ENCODE results near the gene SREK1. TPM values are rescaled to one million over a fixed set of nuclear protein-coding genes. Genes with fewer than 3 reads are reported as not detected.

The SREK1 gene
- 100 to 1,000 TPM in 1 of 4 donors, 10 to 100 TPM in 3; 87.9 to 130 (median 93.0) TPM for total RNA-seq

DNA sequence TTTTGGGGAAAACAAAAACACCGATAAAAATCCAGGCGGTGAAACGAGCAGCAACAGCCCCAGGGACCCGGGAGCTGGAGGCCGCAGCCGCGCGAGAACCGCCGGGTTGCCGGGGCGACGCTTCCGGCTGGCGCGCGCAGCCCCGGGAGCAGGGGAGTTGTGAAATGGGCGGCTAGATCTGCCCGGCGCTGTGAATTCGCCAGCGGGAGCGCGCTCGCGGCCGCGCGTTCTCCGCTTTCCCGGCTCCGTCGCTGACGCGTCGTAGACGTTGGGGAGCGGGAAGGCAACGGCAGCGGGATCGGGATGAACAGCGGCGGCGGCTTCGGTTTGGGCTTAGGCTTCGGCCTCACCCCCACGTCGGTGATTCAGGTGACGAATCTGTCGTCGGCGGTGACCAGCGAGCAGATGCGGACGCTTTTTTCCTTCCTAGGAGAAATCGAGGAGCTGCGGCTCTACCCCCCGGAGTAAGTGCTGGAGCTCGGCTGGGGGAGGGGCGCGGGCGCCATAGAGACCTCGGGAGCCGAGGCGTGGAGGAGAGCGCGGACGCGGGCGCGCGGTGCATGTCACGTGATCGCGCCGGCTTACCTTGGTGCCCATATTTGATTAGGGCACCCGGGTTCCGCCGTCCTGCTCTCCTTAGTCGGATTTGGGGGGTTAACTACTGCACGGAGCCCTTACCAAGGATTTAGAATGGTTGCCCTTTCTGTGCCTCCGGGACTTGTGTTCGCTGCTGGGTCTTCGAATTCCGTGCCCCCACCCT is at the start of gene SREK1:
Gene SREK1, plus strand, starts transcription at position 227 of the 760 bp plus-strand sequence. Its CDS starts 77 bp downstream, at position 304.
- TF ChIP-seq, protein P1, sequence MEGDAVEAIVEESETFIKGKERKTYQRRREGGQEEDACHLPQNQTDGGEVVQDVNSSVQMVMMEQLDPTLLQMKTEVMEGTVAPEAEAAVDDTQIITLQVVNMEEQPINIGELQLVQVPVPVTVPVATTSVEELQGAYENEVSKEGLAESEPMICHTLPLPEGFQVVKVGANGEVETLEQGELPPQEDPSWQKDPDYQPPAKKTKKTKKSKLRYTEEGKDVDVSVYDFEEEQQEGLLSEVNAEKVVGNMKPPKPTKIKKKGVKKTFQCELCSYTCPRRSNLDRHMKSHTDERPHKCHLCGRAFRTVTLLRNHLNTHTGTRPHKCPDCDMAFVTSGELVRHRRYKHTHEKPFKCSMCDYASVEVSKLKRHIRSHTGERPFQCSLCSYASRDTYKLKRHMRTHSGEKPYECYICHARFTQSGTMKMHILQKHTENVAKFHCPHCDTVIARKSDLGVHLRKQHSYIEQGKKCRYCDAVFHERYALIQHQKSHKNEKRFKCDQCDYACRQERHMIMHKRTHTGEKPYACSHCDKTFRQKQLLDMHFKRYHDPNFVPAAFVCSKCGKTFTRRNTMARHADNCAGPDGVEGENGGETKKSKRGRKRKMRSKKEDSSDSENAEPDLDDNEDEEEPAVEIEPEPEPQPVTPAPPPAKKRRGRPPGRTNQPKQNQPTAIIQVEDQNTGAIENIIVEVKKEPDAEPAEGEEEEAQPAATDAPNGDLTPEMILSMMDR (IDR thresholded peaks at IDR 0.05; ENCODE audit: low read depth), result no peak

GRCh38 chr5:66100851-66101250 is 43.2 kb upstream of the SREK1 start:
- TF ChIP-seq, protein P1 (IDR thresholded peaks at IDR 0.05; ENCODE audit: low read depth), result no peak

DNA sequence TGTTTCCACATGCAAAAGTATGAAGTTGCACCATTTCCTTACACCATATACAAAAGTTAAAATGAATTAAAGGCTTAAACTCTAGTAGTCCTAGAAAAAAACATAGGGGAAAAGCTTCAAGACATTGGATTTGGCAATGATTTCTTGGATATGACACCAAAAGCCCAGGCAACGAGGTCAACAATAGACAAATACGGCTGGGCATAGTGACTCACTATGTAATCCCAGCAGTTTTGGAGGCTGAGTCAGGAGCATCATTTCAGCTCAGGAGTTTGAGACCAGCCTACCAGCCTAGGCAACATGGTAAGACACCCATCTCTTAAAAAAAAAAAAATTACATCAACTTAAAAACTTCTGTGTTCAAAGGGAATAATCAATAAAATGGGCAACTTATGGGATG is 30.9 kb upstream of the SREK1 start:
- TF ChIP-seq, protein P1 (IDR thresholded peaks at IDR 0.05; ENCODE audit: low read depth), result no peak

- TF ChIP-seq, protein P1 (IDR thresholded peaks at IDR 0.05; ENCODE audit: low read depth), result no peak
These were observed 25.8 kb upstream of the SREK1 start for GRCh38 chr5:66118304-66118703.

GRCh38 chr5:66122379-66123034 is 21.6 kb upstream of the SREK1 start:
- TF ChIP-seq, protein P1 (IDR thresholded peaks at IDR 0.05; ENCODE audit: low read depth), result no peak

DNA sequence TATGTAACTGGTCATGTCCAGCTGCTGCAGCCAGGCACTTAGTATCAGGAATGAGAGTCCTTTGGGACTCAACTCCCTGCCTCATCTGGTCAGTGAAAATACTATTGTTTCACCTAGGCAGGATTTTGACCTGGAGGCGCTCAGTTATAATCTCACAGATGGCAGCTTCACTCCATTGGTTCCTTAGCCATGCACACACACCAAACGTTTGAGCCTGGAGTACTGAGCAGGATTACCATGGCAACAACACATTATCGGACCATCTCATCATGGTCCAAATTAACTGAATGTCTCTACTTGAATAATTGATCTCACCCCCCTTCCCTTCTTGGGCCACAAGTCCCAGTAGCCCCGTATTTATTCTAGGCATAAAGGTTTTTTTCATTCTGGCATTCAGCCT is 15.0 kb upstream of the SREK1 start:
- TF ChIP-seq, protein P1 (IDR thresholded peaks at IDR 0.05; ENCODE audit: low read depth), result no peak

DNA sequence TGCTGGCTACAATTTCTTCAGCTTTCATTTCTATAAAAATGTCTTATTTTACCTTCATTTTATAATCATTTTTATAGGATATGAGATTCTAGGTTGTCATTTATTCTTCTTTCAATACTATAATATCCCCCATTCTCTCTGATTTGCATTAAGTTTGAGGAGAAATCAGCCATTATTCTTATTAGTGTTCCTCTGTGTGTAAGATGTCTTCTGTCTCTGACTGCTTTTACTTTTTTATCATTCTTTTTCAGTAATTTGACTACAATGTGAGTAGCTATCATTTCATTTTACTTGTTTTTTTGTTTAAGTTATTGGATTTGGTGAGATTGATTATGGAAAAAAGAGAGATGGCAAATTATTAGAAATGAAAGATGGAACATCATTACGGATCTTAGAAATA is 13.6 kb upstream of the SREK1 start:
- TF ChIP-seq, protein P1 (IDR thresholded peaks at IDR 0.05; ENCODE audit: low read depth), result no peak
